ENCODE data around the gene AKAP13. TPM values are rescaled to one million over a fixed set of nuclear protein-coding genes. Genes with fewer than 3 reads are reported as not detected.

Gene AKAP13
- total and polyA plus RNA-seq, 2 of the 8 experiments (the other 6 are each of a cell fraction or from before 2014, with no cell fraction given): 14.0 to 46.2 TPM

- TF ChIP-seq CHD7 (IDR thresholded peaks at IDR 0.05; ENCODE audit: insufficient replicate concordance, low read length) (no peak), POLR2A (IDR thresholded peaks at IDR 0.05; ENCODE audit: control extremely low read depth in 1 of 2, low read depth in 2 of 2, low read length in 2 of 2) (no peak), CTCF (IDR thresholded peaks at IDR 0.05; ENCODE audit: control extremely low read depth in 1 of 3, insufficient read depth in 1 of 3, low read depth in 1 of 3, low read length in 3 of 3) (no peak), RXRA (IDR thresholded peaks at IDR 0.05; ENCODE audit: insufficient read depth, low read depth, low read length) (no peak), E2F6 (IDR thresholded peaks at IDR 0.05) (no peak)
Measured at GRCh38 chr15:85688711-85689110, 308.3 kb downstream of the AKAP13 start (continued).

Measured in H1 (cell line).